ENCODE measurements around the gene TMEM134. TPM values are rescaled to one million over a fixed set of nuclear protein-coding genes. Genes with fewer than 3 reads are reported as not detected.

TMEM134 gene
- total and polyA plus RNA-seq, 9 of the 15 experiments (the other 6 are each of a cell fraction or from before 2014, with no cell fraction given), result 0.63 to 48.4 (median 10.7) TPM

DNA sequence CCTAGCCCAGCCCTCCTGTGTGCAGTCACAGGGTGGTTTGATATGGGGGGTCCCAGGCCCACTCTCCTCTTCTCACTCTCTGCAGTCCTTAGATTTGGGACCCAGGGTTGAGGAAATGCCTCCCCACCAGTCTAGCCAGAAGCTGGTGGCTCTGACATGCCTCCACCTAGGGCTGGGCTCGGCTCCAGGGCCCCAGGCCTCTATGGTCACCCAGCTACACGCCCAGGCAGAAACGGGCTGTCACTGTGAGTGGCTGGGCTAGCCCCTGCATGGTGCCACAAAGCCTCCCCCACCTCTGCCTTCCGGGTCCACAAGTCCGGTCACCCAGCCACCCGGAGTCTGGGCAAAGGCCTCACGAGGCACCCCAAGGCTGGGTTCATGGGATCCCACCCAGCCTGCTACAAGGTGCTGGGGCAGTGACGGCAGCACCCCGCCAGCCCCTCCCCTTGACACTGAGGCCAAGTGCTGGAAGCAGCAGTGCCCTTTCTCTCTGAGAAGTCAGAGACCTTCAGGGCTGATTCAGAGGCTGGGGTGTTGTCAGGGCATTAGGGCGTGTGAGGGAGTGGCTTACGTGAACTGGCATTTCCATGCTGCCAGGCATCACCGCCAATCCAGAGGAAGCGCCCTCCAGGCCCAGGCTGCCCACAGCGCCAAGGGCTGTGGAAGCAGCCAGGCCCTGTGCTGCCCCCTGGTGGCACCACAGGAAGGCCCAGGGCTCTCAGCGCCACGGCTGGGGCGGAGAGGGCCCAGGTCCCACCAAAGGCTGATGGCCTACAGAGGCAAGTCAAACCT, 36.8 kb upstream of the TMEM134 start (continued):
- TF ChIP-seq FOXK2 (conservative IDR thresholded peaks at IDR 0.05 in 1 of 2, IDR thresholded peaks at IDR 0.05 in 1 of 2; ENCODE audit: low read depth in 2 of 2) (no peak), FOSL1 (tag; conservative IDR thresholded peaks at IDR 0.05) (no peak), ERF (CRISPR knock-in tag; IDR thresholded peaks at IDR 0.05) (peak; percentile 70; the same call in 1 of the 2 replicates), TEAD4 (IDR thresholded peaks at IDR 0.05; ENCODE audit: low read length) (no peak; the same call in 1 of the 2 replicates), TEAD4 (CRISPR knock-in tag; IDR thresholded peaks at IDR 0.05; ENCODE audit: borderline replicate concordance) (no peak), RCOR1 (IDR thresholded peaks at IDR 0.05; ENCODE audit: borderline replicate concordance in 1 of 2, low read depth in 2 of 2, low read length in 2 of 2) (peak in 1 of 2 experiments; percentile 30; a peak in 1 of 4 replicates), THRB (CRISPR knock-in tag; conservative IDR thresholded peaks at IDR 0.05) (peak; percentile 21; the same call in 1 of the 2 replicates), BCOR (IDR thresholded peaks at IDR 0.05) (0 out of 2 replicates have a peak, but pooled peaks have one; percentile 30), ZSCAN29 (IDR thresholded peaks at IDR 0.05) (peak; percentile 20; the same call in 1 of the 2 replicates), ZNF282 (CRISPR knock-in tag; IDR thresholded peaks at IDR 0.05) (0 out of 2 replicates have a peak, but pooled peaks have one; percentile 52), ELK3 (CRISPR knock-in tag; IDR thresholded peaks at IDR 0.05) (no peak), DEAF1 (CRISPR knock-in tag; IDR thresholded peaks at IDR 0.05) (peak; percentile 84), TEAD1 (CRISPR knock-in tag; IDR thresholded peaks at IDR 0.05) (peak in 1 of 2 experiments; percentile 21; a peak in 2 of 4 replicates), ZNF431 (CRISPR knock-in tag; IDR thresholded peaks at IDR 0.05) (no peak), HDAC2 (IDR thresholded peaks at IDR 0.05) (0 out of 2 replicates have a peak, but pooled peaks have one; percentile 39), ZNF324 (CRISPR knock-in tag; IDR thresholded peaks at IDR 0.05) (no peak), CBFB (CRISPR knock-in tag; IDR thresholded peaks at IDR 0.05) (peak; percentile 86), GTF2E2 (tag; IDR thresholded peaks at IDR 0.05) (no peak)
- TF ChIP-seq, protein P1, sequence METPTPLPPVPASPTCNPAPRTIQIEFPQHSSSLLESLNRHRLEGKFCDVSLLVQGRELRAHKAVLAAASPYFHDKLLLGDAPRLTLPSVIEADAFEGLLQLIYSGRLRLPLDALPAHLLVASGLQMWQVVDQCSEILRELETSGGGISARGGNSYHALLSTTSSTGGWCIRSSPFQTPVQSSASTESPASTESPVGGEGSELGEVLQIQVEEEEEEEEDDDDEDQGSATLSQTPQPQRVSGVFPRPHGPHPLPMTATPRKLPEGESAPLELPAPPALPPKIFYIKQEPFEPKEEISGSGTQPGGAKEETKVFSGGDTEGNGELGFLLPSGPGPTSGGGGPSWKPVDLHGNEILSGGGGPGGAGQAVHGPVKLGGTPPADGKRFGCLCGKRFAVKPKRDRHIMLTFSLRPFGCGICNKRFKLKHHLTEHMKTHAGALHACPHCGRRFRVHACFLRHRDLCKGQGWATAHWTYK (CRISPR knock-in tag; IDR thresholded peaks at IDR 0.05), result peak; percentile 77; the same call in 1 of the 2 replicates
- TF ChIP-seq, protein P2, sequence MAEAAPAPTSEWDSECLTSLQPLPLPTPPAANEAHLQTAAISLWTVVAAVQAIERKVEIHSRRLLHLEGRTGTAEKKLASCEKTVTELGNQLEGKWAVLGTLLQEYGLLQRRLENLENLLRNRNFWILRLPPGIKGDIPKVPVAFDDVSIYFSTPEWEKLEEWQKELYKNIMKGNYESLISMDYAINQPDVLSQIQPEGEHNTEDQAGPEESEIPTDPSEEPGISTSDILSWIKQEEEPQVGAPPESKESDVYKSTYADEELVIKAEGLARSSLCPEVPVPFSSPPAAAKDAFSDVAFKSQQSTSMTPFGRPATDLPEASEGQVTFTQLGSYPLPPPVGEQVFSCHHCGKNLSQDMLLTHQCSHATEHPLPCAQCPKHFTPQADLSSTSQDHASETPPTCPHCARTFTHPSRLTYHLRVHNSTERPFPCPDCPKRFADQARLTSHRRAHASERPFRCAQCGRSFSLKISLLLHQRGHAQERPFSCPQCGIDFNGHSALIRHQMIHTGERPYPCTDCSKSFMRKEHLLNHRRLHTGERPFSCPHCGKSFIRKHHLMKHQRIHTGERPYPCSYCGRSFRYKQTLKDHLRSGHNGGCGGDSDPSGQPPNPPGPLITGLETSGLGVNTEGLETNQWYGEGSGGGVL (CRISPR knock-in tag; IDR thresholded peaks at IDR 0.05), result no peak

Data from K562 (cell line).